Pancreas (tissue), 10 donors: ENCODE results near the gene EML1. TPM values are rescaled to one million over a fixed set of nuclear protein-coding genes. Genes with fewer than 3 reads are reported as not detected.
"Not testable (repeated sequence)": the region's sequence is repeated elsewhere in the genome, so short reads cannot be mapped to it uniquely, and the experiment has no call there.

ENCODE experiments used
- ATAC-seq, 4 donors: fragments of 200-7000 bp; cut with Tn5 transposase; one replicate each; pipeline versions ENCODE4 v1.8.0 to v1.9.1; 2020; ENCODE audit warnings: mild to moderate bottlenecking in 4 of 4, moderate library complexity in 4 of 4
- DNase-seq, 6 donors: peaks; one replicate each; pipeline ENCODE4 v3.0.0-alpha.2; 2020
- FAIRE-seq: peaks from 2 replicates; lab custom pipeline; 2012; peaks lifted over from hg19 to GRCh38; lab: Jason Lieb, UNC
- H3K27ac ChIP-seq, 4 donors: fragments of 200-600 bp; sonication (generic); 1 replicate in 3 of 4; 2 replicates in 1 of 4; pipeline versions ENCODE4 v1.5.0 to v1.8.0; 2020
- H3K27me3 ChIP-seq, 4 donors: fragments of 200-600 bp; one replicate each; pipeline ENCODE4 v1.8.0; 2021
- H3K36me3 ChIP-seq, 3 donors: fragments of 200-600 bp; sonication (generic) in 1 of 3; one replicate each; pipeline versions ENCODE4 v1.5.0 to v1.8.0; 2020 to 2021
- H3K4me1 ChIP-seq, 3 donors: fragments of 200-600 bp; one replicate each; pipeline ENCODE4 v1.8.0; 2021
- H3K4me3 ChIP-seq, 4 donors: fragments of 200-600 bp; sonication (generic) in 2 of 4; one replicate each; pipeline versions ENCODE4 v1.5.0 to v1.8.0; 2020 to 2021
- H3K9me3 ChIP-seq, 4 donors: fragments of 200-600 bp; one replicate each; pipeline ENCODE4 v1.8.0; 2021
- CTCF ChIP-seq, 4 donors: fragments of 200-600 bp; sonication (generic) in 3 of 4; IDR thresholded peaks; one replicate each; pipeline versions ENCODE4 v1.5.0 to v1.8.0; 2021; ENCODE audit warnings: antibody characterized with exemption in 4 of 4
- WGBS, 2 donors: extraction: QIAGEN DNeasy Blood & Tissue Kit; methylation state at CpG; one replicate each; pipeline ENCODE4 v1.1.7; 2013; 5-methylcytosine and 5-hydroxymethylcytosine counted together
- intact Hi-C, 3 donors: fragments of 100-400 bp; cut with DNase I; formaldehyde crosslinking; loops; one replicate each; pipeline versions ENCODE4 v1.11.1 to v1.14.2; 2022
- polyA plus RNA-seq, 2 donors: library from polyadenylated mRNA; stranded (reverse); fragments of 200-250 nt; gene quantifications; one replicate each; pipeline ENCODE4 v1.2.3, GENCODE V29; 2013
- total RNA-seq, 6 donors: library from RNA; stranded (reverse); fragmentation: NEBNext Ultra II Directional in 4 of 6; extraction: Animal tissue kit (Norgen Biotek cat#: 25700) in 4 of 6; gene quantifications; one replicate each; pipeline versions ENCODE4 v1.2.1 to v1.2.4, GENCODE V29; 2021 to 2023
- donor health status: healthy with polysubstance abuse.
- donor health status: DM: no; HTN: no; CAD: no; lungs with moderate emphysema.
- donor health status: DM: no; HTN: no; CAD: no.
- donor health status: control.
- donor health status: control.
- donor health status: Bipolar disorder and iron deficiency.
- donor health status: DM: yes; HTN: yes; CAD: no.
- donor health status: DM: no; HTN: no; CAD: no.
- donor health status: DM: no; HTN: no; CAD: no.
- donor health status: DM: yes; HTN: yes; CAD: no.

Gene EML1
- total and polyA plus RNA-seq, 8 donors: 3.8 to 13.4 (median 9.7) TPM

DNA sequence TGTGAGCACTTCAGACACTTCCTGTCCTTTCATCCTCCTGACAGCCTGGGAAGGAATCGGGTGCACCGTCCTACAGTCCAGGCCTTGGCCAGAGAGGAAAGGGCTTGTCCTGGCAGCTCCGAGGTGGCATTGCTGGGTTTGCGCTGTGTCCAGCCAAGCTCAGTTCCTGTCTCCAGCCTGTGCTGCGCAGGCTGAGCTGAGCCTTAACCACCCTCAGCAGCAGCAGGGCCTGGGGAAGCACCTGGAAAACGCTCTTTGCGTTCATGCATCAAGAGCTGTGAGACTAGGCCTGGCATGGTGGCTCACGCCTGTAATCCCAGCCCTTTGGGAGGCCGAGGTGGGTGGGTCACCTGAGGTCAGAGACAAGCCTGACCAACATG, 33.7 kb upstream of the EML1 start:
- ATAC-seq: no peak
- no peak for FAIRE-seq
- intact Hi-C loops: no loop called here
- no peak overlapping the region for H3K27ac ChIP-seq
- H3K9me3 ChIP-seq: no peaks in the 10 kb centered on the region
- no peaks in the 10 kb centered on the region for H3K36me3 ChIP-seq
- H3K4me1 ChIP-seq: peaks cover 0 to 10% (median 0%) of the 10 kb centered on the region in 3 donors
- WGBS, 2 donors: 86 to 91% methylated on average over 9 of the region's 9 CpGs
- no peak overlapping the region for H3K4me3 ChIP-seq
- no peak for TF ChIP-seq CTCF (IDR thresholded peaks at IDR 0.05)
- no peak for DNase-seq
- H3K27me3 ChIP-seq: no peaks in the 10 kb centered on the region

- Histone ChIP-seq H3K4me1 (peaks cover 0 to 10% (median 0%) of the 10 kb centered on the region in 3 donors), H3K27me3 (no peaks in the 10 kb centered on the region), H3K36me3 (no peaks in the 10 kb centered on the region), H3K9me3 (no peaks in the 10 kb centered on the region), H3K27ac (no peak overlapping the region), H3K4me3 (no peak overlapping the region)
- ATAC-seq (no peak), DNase-seq (no peak), FAIRE-seq (no peak)
- TF ChIP-seq CTCF (IDR thresholded peaks at IDR 0.05): no peak
- intact Hi-C loops: no loop called here
- WGBS, 2 donors: 77 to 85% methylated on average over 5 of the region's 5 CpGs
Measured at GRCh38 chr14:99760817-99761216, 32.4 kb upstream of the EML1 start.

DNA sequence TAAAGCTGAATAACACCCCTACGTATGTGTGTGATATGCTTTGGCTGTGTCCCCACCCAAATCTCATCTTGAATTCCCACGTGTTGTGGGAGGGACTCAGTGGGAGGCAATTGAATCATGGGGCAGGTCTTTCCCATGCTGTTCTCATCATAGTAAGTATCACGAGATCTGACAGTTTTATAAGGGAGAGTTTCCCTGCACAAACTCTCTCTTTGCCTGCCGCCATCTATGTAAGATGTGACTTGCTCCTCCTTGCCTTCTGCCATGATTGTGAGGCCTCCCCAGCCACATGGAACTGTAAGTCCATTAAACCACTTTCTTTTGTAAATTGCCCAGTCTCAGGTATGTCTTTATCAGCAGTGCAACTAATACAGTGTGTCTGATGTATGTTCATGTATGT, 30.3 kb upstream of the EML1 start:
- not testable (repeated sequence) for H3K4me3 ChIP-seq
- WGBS, 2 donors: 80 to 87% methylated on average over 4 of the region's 4 CpGs

DNA sequence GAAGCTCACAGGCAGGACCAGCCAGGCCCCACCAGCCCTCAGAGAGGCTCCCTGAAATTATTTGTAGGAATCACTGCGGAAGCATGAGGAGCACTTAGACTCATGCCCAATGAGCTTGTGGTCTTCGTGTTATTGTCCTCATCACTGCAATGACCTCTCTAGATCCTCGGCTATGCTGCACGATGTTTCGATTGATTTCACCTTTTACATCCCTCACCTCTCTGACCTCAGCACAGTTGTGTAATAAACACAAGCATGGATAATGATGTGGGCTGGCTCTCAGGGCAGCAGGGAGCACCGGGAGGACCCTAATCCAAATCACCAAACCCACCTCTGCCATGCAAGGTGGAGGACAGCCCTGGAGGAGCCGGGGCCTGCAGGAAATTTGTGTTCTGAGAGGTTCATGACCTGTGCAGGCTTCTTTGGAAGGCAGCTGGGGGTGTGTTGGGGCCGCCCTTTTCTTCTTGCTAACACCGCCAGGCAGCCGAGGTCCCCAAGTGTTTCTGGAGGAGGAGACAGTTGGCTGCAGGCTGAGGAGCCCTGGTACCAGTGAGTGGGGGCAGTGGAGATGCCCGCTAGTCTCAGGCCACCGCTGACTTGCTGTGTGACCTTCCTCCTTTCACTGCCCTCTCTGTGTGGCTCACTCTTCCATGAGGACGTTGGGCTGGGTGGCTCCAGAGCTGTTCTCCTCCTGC, 29.5 kb upstream of the EML1 start:
- intact Hi-C loops: no loop called here
- no peak for TF ChIP-seq CTCF (IDR thresholded peaks at IDR 0.05)
- no peak for ATAC-seq
- FAIRE-seq: no peak
- no peaks in the 10 kb centered on the region for H3K9me3 ChIP-seq
- no peaks in the 10 kb centered on the region for H3K27me3 ChIP-seq
- H3K4me1 ChIP-seq: peaks cover 0 to 14% (median 0%) of the 10 kb centered on the region in 3 donors
- H3K36me3 ChIP-seq: no peaks in the 10 kb centered on the region
- WGBS, 2 donors: 78 to 88% methylated on average over 11 to 13 of the region's 13 CpGs
- no peak for DNase-seq
- H3K4me3 ChIP-seq: no peak overlapping the region
- no peak overlapping the region for H3K27ac ChIP-seq

More for the DNA sequence above, 30.3 kb upstream of the EML1 start:
- H3K27me3 ChIP-seq, H3K27ac ChIP-seq, H3K36me3 ChIP-seq, DNase-seq, ATAC-seq, intact Hi-C loops, H3K9me3 ChIP-seq, FAIRE-seq: not testable (repeated sequence)
- H3K4me1 ChIP-seq: peaks cover 0 to 14% (median 0%) of the 10 kb centered on the region in 3 donors

GRCh38 chr14:99764222-99764706, 28.9 kb upstream of the EML1 start:
- H3K27ac ChIP-seq: no peak overlapping the region

More at GRCh38 chr14:99764222-99764706, 28.9 kb upstream of the EML1 start:
- Histone ChIP-seq H3K36me3 (no peaks in the 10 kb centered on the region), H3K27me3 (no peaks in the 10 kb centered on the region), H3K4me3 (no peak overlapping the region), H3K4me1 (peaks cover 0 to 14% (median 0%) of the 10 kb centered on the region in 3 donors), H3K9me3 (no peaks in the 10 kb centered on the region)
- FAIRE-seq (no peak), DNase-seq (no peak), ATAC-seq (no peak)
- intact Hi-C loops: no loop called here
- 43 to 44% methylated on average over 11 of the region's 11 CpGs for WGBS, 2 donors
- no peak for TF ChIP-seq CTCF (IDR thresholded peaks at IDR 0.05)
